BLaER1 (cell line): ENCODE measurements around the gene ADAT2.
"Not testable (repeated sequence)": the region's sequence is repeated elsewhere in the genome, so short reads cannot be mapped to it uniquely, and the experiment has no call there.

Experiments used
- H3K27ac ChIP-seq: shearing (Covaris generic); formaldehyde crosslinking; 2 replicates; pipeline ENCODE4 v1.8.1; 2022
- H3K27me3 ChIP-seq: shearing (Covaris generic); formaldehyde crosslinking; 2 replicates; pipeline ENCODE4 v1.8.1; 2022
- H3K36me3 ChIP-seq: shearing (Covaris generic); formaldehyde crosslinking; 2 replicates; pipeline ENCODE4 v1.8.1; 2022
- H3K4me1 ChIP-seq: shearing (Covaris generic); formaldehyde crosslinking; 2 replicates; pipeline ENCODE4 v1.8.1; 2022
- H3K4me2 ChIP-seq: shearing (Covaris generic); formaldehyde crosslinking; 2 replicates; pipeline ENCODE4 v1.8.1; 2022
- H3K4me3 ChIP-seq: shearing (Covaris generic); formaldehyde crosslinking; 2 replicates; pipeline ENCODE4 v1.8.1; 2022
- H3K9ac ChIP-seq: shearing (Covaris generic); formaldehyde crosslinking; 2 replicates; pipeline ENCODE4 v1.8.1; 2022
- H3K9me3 ChIP-seq: shearing (Covaris generic); formaldehyde crosslinking; 2 replicates; pipeline ENCODE4 v1.8.1; 2022
- H4K20me1 ChIP-seq: shearing (Covaris generic); formaldehyde crosslinking; 2 replicates; pipeline ENCODE4 v1.8.1; 2022
- Cebpa-rat ChIP-seq: shearing (Covaris generic); IDR thresholded peaks from 2 replicates; pipeline ENCODE4 v1.8.1; 2022

Gene ADAT2

GRCh38 chr6:143471822-143472221 is 21.3 kb upstream of the ADAT2 start:
- H3K4me2 ChIP-seq, result no peak overlapping the region
- no peak overlapping the region for H3K9ac ChIP-seq
- H3K27ac ChIP-seq, result no peak overlapping the region
- TF ChIP-seq Cebpa-rat, result no peak
- H3K4me3 ChIP-seq, result no peak overlapping the region
- no peaks in the 10 kb centered on the region for H4K20me1 ChIP-seq
- no peaks in the 10 kb centered on the region for H3K4me1 ChIP-seq
- no peaks in the 10 kb centered on the region for H3K27me3 ChIP-seq
- H3K9me3 ChIP-seq, result no peaks in the 10 kb centered on the region
- peaks cover 42% of the 10 kb centered on the region for H3K36me3 ChIP-seq

- not testable (repeated sequence) for H4K20me1 ChIP-seq, H3K4me2 ChIP-seq, H3K9ac ChIP-seq, H3K9me3 ChIP-seq, H3K27me3 ChIP-seq, H3K4me1 ChIP-seq, H3K27ac ChIP-seq, H3K4me3 ChIP-seq
- peaks cover 20% of the 10 kb centered on the region; the same call in 1 of the 2 replicates for H3K36me3 ChIP-seq
These were observed 18.3 kb upstream of the ADAT2 start for GRCh38 chr6:143468823-143469222.

GRCh38 chr6:143468026-143468425 is 17.5 kb upstream of the ADAT2 start:
- H3K9me3 ChIP-seq, result no peaks in the 10 kb centered on the region
- no peak for TF ChIP-seq Cebpa-rat
- H3K36me3 ChIP-seq, result peaks cover 16% of the 10 kb centered on the region
- no peaks in the 10 kb centered on the region for H4K20me1 ChIP-seq
- H3K4me1 ChIP-seq, result no peaks in the 10 kb centered on the region
- no peaks in the 10 kb centered on the region for H3K27me3 ChIP-seq
- no peak overlapping the region for H3K4me3 ChIP-seq
- H3K27ac ChIP-seq, result no peak overlapping the region
- no peak overlapping the region for H3K9ac ChIP-seq
- H3K4me2 ChIP-seq, result no peak overlapping the region

- H4K20me1 ChIP-seq, result no peaks in the 10 kb centered on the region
- peaks cover 20% of the 10 kb centered on the region for H3K36me3 ChIP-seq
These were observed 15.1 kb upstream of the ADAT2 start for GRCh38 chr6:143465546-143465945.

GRCh38 chr6:143457563-143458359 is 7.3 kb upstream of the ADAT2 start:
- no peaks in the 10 kb centered on the region for H4K20me1 ChIP-seq
- peaks cover 25% of the 10 kb centered on the region for H3K36me3 ChIP-seq
- no peak overlapping the region for H3K27ac ChIP-seq
- H3K9me3 ChIP-seq, result no peaks in the 10 kb centered on the region
- TF ChIP-seq Cebpa-rat, result no peak
- H3K4me2 ChIP-seq, result no peak overlapping the region
- peaks cover 2% of the 10 kb centered on the region; the same call in 1 of the 2 replicates for H3K4me1 ChIP-seq
- no peak overlapping the region for H3K9ac ChIP-seq
- H3K27me3 ChIP-seq, result no peaks in the 10 kb centered on the region
- no peak overlapping the region for H3K4me3 ChIP-seq

More at GRCh38 chr6:143465546-143465945, 15.1 kb upstream of the ADAT2 start:
- H3K9me3 ChIP-seq, result no peaks in the 10 kb centered on the region
- no peaks in the 10 kb centered on the region for H3K4me1 ChIP-seq
- H3K9ac ChIP-seq, result no peak overlapping the region
- no peak overlapping the region for H3K27ac ChIP-seq
- no peak overlapping the region for H3K4me3 ChIP-seq
- H3K4me2 ChIP-seq, result no peak overlapping the region
- no peak for TF ChIP-seq Cebpa-rat
- H3K27me3 ChIP-seq, result no peaks in the 10 kb centered on the region

- H3K9ac ChIP-seq, result peak overlapping the region; percentile 89
- peaks cover 32% of the 10 kb centered on the region for H3K4me1 ChIP-seq
- no peaks in the 10 kb centered on the region for H3K9me3 ChIP-seq
- peaks cover 4% of the 10 kb centered on the region for H3K36me3 ChIP-seq
- peak; percentile 46; the same call in 1 of the 2 replicates for TF ChIP-seq Cebpa-rat
- H3K4me2 ChIP-seq, result peak overlapping the region; percentile 93
- H3K4me3 ChIP-seq, result peak overlapping the region; percentile 81
- H4K20me1 ChIP-seq, result no peaks in the 10 kb centered on the region
- H3K27me3 ChIP-seq, result no peaks in the 10 kb centered on the region
- H3K27ac ChIP-seq, result peak overlapping the region; percentile 88; the same call in 1 of the 2 replicates
These were observed 1.0 kb upstream of the ADAT2 start for GRCh38 chr6:143451531-143451930.

- H3K4me3 ChIP-seq, result peak overlapping the region; percentile 81
- peaks cover 32% of the 10 kb centered on the region for H3K4me1 ChIP-seq
- H3K9me3 ChIP-seq, result no peaks in the 10 kb centered on the region
- peak overlapping the region; percentile 88 for H3K27ac ChIP-seq
- peaks cover 4% of the 10 kb centered on the region for H3K36me3 ChIP-seq
- peak overlapping the region; percentile 89 for H3K9ac ChIP-seq
- H4K20me1 ChIP-seq, result no peaks in the 10 kb centered on the region
- H3K4me2 ChIP-seq, result peak overlapping the region; percentile 88
- H3K27me3 ChIP-seq, result no peaks in the 10 kb centered on the region
- no peak for TF ChIP-seq Cebpa-rat
These were observed 612 bp downstream of the ADAT2 start for GRCh38 chr6:143449714-143450452.

GRCh38 chr6:143449082-143449713 is 1.3 kb downstream of the ADAT2 start:
- TF ChIP-seq Cebpa-rat, result no peak
- Histone ChIP-seq H3K4me1 (peaks cover 32% of the 10 kb centered on the region), H3K36me3 (peaks cover 6% of the 10 kb centered on the region), H4K20me1 (no peaks in the 10 kb centered on the region), H3K27me3 (no peaks in the 10 kb centered on the region), H3K4me3 (peak overlapping the region; percentile 81), H3K27ac (peak overlapping the region; percentile 88), H3K9me3 (no peaks in the 10 kb centered on the region), H3K4me2 (peak overlapping the region; percentile 88), H3K9ac (peak overlapping the region; percentile 89)

GRCh38 chr6:143447865-143448264 is 2.6 kb downstream of the ADAT2 start:
- H4K20me1 ChIP-seq, H3K4me2 ChIP-seq, H3K27me3 ChIP-seq, H3K9me3 ChIP-seq, H3K9ac ChIP-seq, H3K27ac ChIP-seq, H3K4me3 ChIP-seq: not testable (repeated sequence)
- Histone ChIP-seq H3K36me3 (peaks cover 15% of the 10 kb centered on the region), H3K4me1 (peaks cover 31% of the 10 kb centered on the region)

GRCh38 chr6:143443096-143443495 is 7.4 kb downstream of the ADAT2 start:
- no peaks in the 10 kb centered on the region for H3K27me3 ChIP-seq
- no peak overlapping the region for H3K4me3 ChIP-seq
- H3K9ac ChIP-seq, result no peak overlapping the region
- H3K4me1 ChIP-seq, result no peaks in the 10 kb centered on the region
- H3K27ac ChIP-seq, result no peak overlapping the region
- TF ChIP-seq Cebpa-rat, result no peak
- H3K9me3 ChIP-seq, result no peaks in the 10 kb centered on the region
- no peak overlapping the region for H3K4me2 ChIP-seq
- peaks cover 44% of the 10 kb centered on the region for H3K36me3 ChIP-seq
- no peaks in the 10 kb centered on the region for H4K20me1 ChIP-seq
